GM13976 (cell line): ENCODE data around the gene FERMT3.

Experiments used
- DNase-seq: peaks from one replicate; pipeline ENCODE4 v3.0.0; 2012; ENCODE audit warnings: low spot score
- CTCF ChIP-seq: IDR thresholded peaks from 2 replicates; pipeline ENCODE4 v1.5.1; 2012; ENCODE audit warnings: borderline replicate concordance, mild to moderate bottlenecking; ENCODE audit not compliant: insufficient read depth; ENCODE audit errors: extremely low read depth, missing control alignments, control extremely low read depth
- in situ Hi-C: fragments of 300-500 bp; cut with MboI; formaldehyde crosslinking; loops from one replicate; pipeline ENCODE4 v1.12.0; 2022; ENCODE audit warnings: low sequenced_read_pairs, mixed read lengths, inconsistent platforms; ENCODE audit not compliant: unreplicated experiment

The FERMT3 gene

GRCh38 chr11:64219755-64220154 is 13.2 kb downstream of the FERMT3 start:
- in situ Hi-C loops: no loop called here
- no peak for TF ChIP-seq CTCF
- no peak for DNase-seq

GRCh38 chr11:64220271-64220670 is 13.8 kb downstream of the FERMT3 start:
- no peak for DNase-seq
- in situ Hi-C loops: no loop called here
- no peak for TF ChIP-seq CTCF

GRCh38 chr11:64220798-64221197 is 14.3 kb downstream of the FERMT3 start:
- no peak for TF ChIP-seq CTCF
- in situ Hi-C loops: no loop called here
- DNase-seq: no peak

GRCh38 chr11:64222651-64223000 is 16.1 kb downstream of the FERMT3 start:
- in situ Hi-C loops: no loop called here
- DNase-seq: no peak
- no peak for TF ChIP-seq CTCF

- no peak for DNase-seq
- in situ Hi-C loops: no loop called here
- no peak for TF ChIP-seq CTCF
Measured at GRCh38 chr11:64223001-64223651, 16.6 kb downstream of the FERMT3 start.

- TF ChIP-seq CTCF: no peak
- in situ Hi-C loops: no loop called here
- no peak for DNase-seq
Measured at GRCh38 chr11:64224151-64224890, 17.8 kb downstream of the FERMT3 start.
